Adrenal gland (tissue), 12 donors: Measurements from ENCODE around the gene CACNA1I. TPM values are rescaled to one million over a fixed set of nuclear protein-coding genes. Genes with fewer than 3 reads are reported as not detected.

Source experiments
- DNase-seq, 7 donors: peaks; one replicate each; pipeline ENCODE4 v3.0.0-alpha.2; 2019 to 2020
- H3K27ac ChIP-seq, 5 donors: fragments of 200-600 bp; sonication (generic) in 4 of 5; 1 replicate in 3 of 5; 2 replicates in 2 of 5; pipeline versions ENCODE4 v1.5.1 to v1.8.0; 2016 to 2020; ENCODE audit warnings: mild to moderate bottlenecking in 1 of 5
- H3K27me3 ChIP-seq: fragments of 200-600 bp; 2 replicates; pipeline ENCODE4 v1.8.0; 2021
- H3K36me3 ChIP-seq, 2 donors: fragments of 200-600 bp; replicated peaks in 1 of 2; 1 replicate in 1 of 2; 2 replicates in 1 of 2; pipeline versions ENCODE4 v1.5.1 to v1.8.0; 2018 to 2022
- H3K4me1 ChIP-seq, 2 donors: fragments of 200-600 bp; replicated peaks in 1 of 2; 1 replicate in 1 of 2; 2 replicates in 1 of 2; pipeline versions ENCODE4 v1.5.1 to v1.8.0; 2018 to 2021
- H3K4me3 ChIP-seq, 4 donors: fragments of 200-600 bp; sonication (generic) in 3 of 4; one replicate each; pipeline ENCODE4 v1.5.1; 2016 to 2018
- H3K9me3 ChIP-seq, 3 donors: fragments of 200-600 bp; sonication (generic) in 1 of 3; replicated peaks in 1 of 3; 1 replicate in 2 of 3; 2 replicates in 1 of 3; pipeline versions ENCODE4 v1.5.1 to v1.8.0; 2016 to 2021
- CTCF ChIP-seq, 6 experiments: fragments of 450-650 bp in 4 of 6; fragments of 200-600 bp in 2 of 6; sonication (generic) in 1 of 6; IDR thresholded peaks; 1 replicate in 5 of 6; 2 replicates in 1 of 6; pipeline versions ENCODE4 v1.5.1 to v1.8.0; 2016 to 2021; ENCODE audit warnings: antibody characterized with exemption in 6 of 6, mild to moderate bottlenecking in 2 of 6, moderate library complexity in 1 of 6
- POLR2A ChIP-seq, 2 donors: fragments of 450-650 bp; IDR thresholded peaks; one replicate each; pipeline ENCODE4 v1.6.1; 2017; ENCODE audit warnings: antibody characterized with exemption in 2 of 2, mild to moderate bottlenecking in 2 of 2, moderate library complexity in 1 of 2
- WGBS, 4 donors: extraction: QIAGEN DNeasy Blood & Tissue Kit in 2 of 4; methylation state at CpG; one replicate each; pipeline versions ENCODE4 v1.1.5 to v1.1.7; 2013 to 2017; 5-methylcytosine and 5-hydroxymethylcytosine counted together
- intact Hi-C, 2 donors: fragments of 100-400 bp; cut with DNase I; formaldehyde crosslinking; loops; one replicate each; pipeline versions ENCODE4 v1.14.1 to v1.15.0; 2022 to 2023
- polyA plus RNA-seq, 3 donors: library from polyadenylated mRNA; stranded (reverse); fragments of 200-250 nt in 2 of 3; fragments of 350-450 nt in 1 of 3; fragmentation: Illumina TruSeq in 1 of 3; extraction: RNeasy Lipid Tissue Mini Kit (QIAGEN cat#74804) in 1 of 3; gene quantifications; one replicate each; pipeline ENCODE4 v1.2.3, GENCODE V29; 2013 to 2014
- total RNA-seq, 9 donors: library from RNA; depleted of rRNA in 4 of 9; stranded (reverse); fragments of >200 nt in 4 of 9; fragments of 120-200 nt in 1 of 9; fragmentation: NEBNext Ultra II Directional in 1 of 9; extraction: Animal tissue kit (Norgen Biotek cat#: 25700) in 1 of 9; gene quantifications; one replicate each; pipeline versions ENCODE4 v1.1.0 to v1.2.4, GENCODE V29; 2013 to 2023
- donor health status: healthy with polysubstance abuse.
- donor health status: Bipolar disorder and iron deficiency.
- donor health status: DM: yes; HTN: yes; CAD: no.
- donor health status: DM: no; HTN: no; CAD: no.
- donor health status: DM: no; HTN: no; CAD: no.
- donor health status: DM: yes; HTN: yes; CAD: no.

CACNA1I gene
- total and polyA plus RNA-seq, 12 donors = 0.06 to 20.1 (median 3.2) TPM

GRCh38 chr22:39686178-39686620 lies 115.6 kb downstream of the CACNA1I start:
- H3K9me3 ChIP-seq = no peaks in the 10 kb centered on the region
- H3K4me3 ChIP-seq = no peak overlapping the region
- no peaks in the 10 kb centered on the region for H3K36me3 ChIP-seq
- H3K27ac ChIP-seq = no peak overlapping the region
- TF ChIP-seq POLR2A (IDR thresholded peaks at IDR 0.05) = no peak
- no peak for TF ChIP-seq CTCF (IDR thresholded peaks at IDR 0.05)
- WGBS, 4 donors = 67 to 96% (median 85%) methylated on average over 4 to 39 of the region's 39 CpGs
- H3K4me1 ChIP-seq = peaks cover 0 to 14% of the 10 kb centered on the region in 2 donors
- no peaks in the 10 kb centered on the region for H3K27me3 ChIP-seq
- intact Hi-C loops = no loop called here
- no peak for DNase-seq

GRCh38 chr22:39686776-39687525 lies 116.4 kb downstream of the CACNA1I start:
- DNase-seq = no peak
- Histone ChIP-seq H3K27ac (no peak overlapping the region), H3K4me3 (no peak overlapping the region), H3K4me1 (peaks cover 0 to 14% of the 10 kb centered on the region in 2 donors), H3K9me3 (no peaks in the 10 kb centered on the region), H3K36me3 (no peaks in the 10 kb centered on the region), H3K27me3 (no peaks in the 10 kb centered on the region)
- 85 to 96% (median 88%) methylated on average over 9 to 17 of the region's 17 CpGs for WGBS, 4 donors
- TF ChIP-seq CTCF (IDR thresholded peaks at IDR 0.05) = no peak
- TF ChIP-seq POLR2A (IDR thresholded peaks at IDR 0.05) = no peak
- intact Hi-C loops = no loop called here

- WGBS, 4 donors = 87 to 91% (median 88%) methylated on average over 10 to 13 of the region's 13 CpGs
- H3K27ac ChIP-seq = no peak overlapping the region
- H3K9me3 ChIP-seq = no peaks in the 10 kb centered on the region
- intact Hi-C loops = no loop called here
- no peaks in the 10 kb centered on the region for H3K36me3 ChIP-seq
- H3K27me3 ChIP-seq = no peaks in the 10 kb centered on the region
- no peak overlapping the region for H3K4me3 ChIP-seq
- no peak for TF ChIP-seq CTCF (IDR thresholded peaks at IDR 0.05)
- no peak for TF ChIP-seq POLR2A (IDR thresholded peaks at IDR 0.05)
- no peak for DNase-seq
- H3K4me1 ChIP-seq = peaks cover 0 to 14% of the 10 kb centered on the region in 2 donors
Observed at GRCh38 chr22:39688186-39688785, 117.7 kb downstream of the CACNA1I start.

- no peaks in the 10 kb centered on the region for H3K27me3 ChIP-seq
- TF ChIP-seq POLR2A (IDR thresholded peaks at IDR 0.05) (no peak), CTCF (IDR thresholded peaks at IDR 0.05) (no peak)
Observed at GRCh38 chr22:39689421-39689820, 118.9 kb downstream of the CACNA1I start.

More at GRCh38 chr22:39689421-39689820, 118.9 kb downstream of the CACNA1I start:
- no peak overlapping the region for H3K27ac ChIP-seq
- H3K4me3 ChIP-seq = no peak overlapping the region
- no peak for DNase-seq
- H3K4me1 ChIP-seq = peaks cover 0 to 14% of the 10 kb centered on the region in 2 donors
- no peaks in the 10 kb centered on the region for H3K9me3 ChIP-seq
- no peaks in the 10 kb centered on the region for H3K36me3 ChIP-seq
- WGBS, 4 donors = 89 to 93% (median 91%) methylated on average over 9 to 10 of the region's 10 CpGs
- intact Hi-C loops = no loop called here
